GM12878 (cell line): Measurements from ENCODE around the gene MED22. TPM values are rescaled to one million over a fixed set of nuclear protein-coding genes. Genes with fewer than 3 reads are reported as not detected.
A peak's percentile ranks its signal among the peaks of the same experiment; 100 is the strongest.
"Not testable (repeated sequence)": the region's sequence is repeated elsewhere in the genome, so short reads cannot be mapped to it uniquely, and the experiment has no call there.

Experiments
- ATAC-seq: fragments of 200-7000 bp; cut with Tn5 transposase; 3 replicates; pipeline ENCODE4 v1.9.1; 2020; ENCODE audit warnings: mild to moderate bottlenecking, moderate library complexity
- BruUV-seq: library from RNA; stranded (reverse); fragments of 400-500 nt; replicated peaks from 2 replicates; lab custom pipeline; 2021; lab: Mats Ljungman, UMichigan
- CTCF ChIA-PET: fragments of 300-600 bp; sonication (Branson Sonifier 250); formaldehyde crosslinking; extraction: SDS; loops from one replicate; lab custom pipeline; 2021; ENCODE audit warnings: inconsistent platforms; lab: Yijun Ruan, JAX
- POLR2A ChIA-PET: fragments of 350-600 bp; formaldehyde crosslinking; extraction: SDS; loops from one replicate; lab custom pipeline; 2021; ENCODE audit warnings: inconsistent platforms; lab: Charles Lee
- RAD21 ChIA-PET: fragments of 300-600 bp; sonication (Branson Sonifier 250); formaldehyde crosslinking; loops from one replicate; lab custom pipeline; 2023; ENCODE audit warnings: antibody characterized with exemption; ENCODE audit not compliant: unreplicated experiment; lab: Charles Lee
- SMC1A ChIA-PET: fragments of 300-600 bp; sonication (Branson Sonifier 250); formaldehyde crosslinking; loops from one replicate; lab custom pipeline; 2023; ENCODE audit not compliant: unreplicated experiment, uncharacterized antibody; lab: Charles Lee
- DNase-seq: peaks from one replicate; pipeline ENCODE4 v3.0.0-alpha.2; 2011; ENCODE audit warnings: low read depth, low spot score
- FAIRE-seq: peaks from 3 replicates; lab custom pipeline; 2011; peaks lifted over from hg19 to GRCh38; lab: Jason Lieb, UNC
- H2AFZ ChIP-seq: 2 replicates; pipeline ENCODE4 v1.6.0; 2011; ENCODE audit warnings: low read depth, low read length, control low read depth; ENCODE audit not compliant: control insufficient read depth
- H3K27ac ChIP-seq: 2 replicates; pipeline ENCODE4 v1.5.1; 2011; ENCODE audit warnings: control low read depth; ENCODE audit not compliant: control insufficient read depth, insufficient read depth
- H3K27me3 ChIP-seq, 2 experiments: replicated peaks in 1 of 2; 2 replicates each; pipeline versions ENCODE4 v1.6.0 to v1.6.1; 2011; ENCODE audit warnings: low read length in 1 of 2; ENCODE audit not compliant: control insufficient read depth in 2 of 2, insufficient read depth in 2 of 2
- H3K36me3 ChIP-seq, 2 experiments: 2 replicates each; pipeline ENCODE4 v1.5.1; 2011; ENCODE audit warnings: low read length in 1 of 2; ENCODE audit not compliant: control insufficient read depth in 2 of 2, insufficient read depth in 2 of 2
- H3K4me1 ChIP-seq: 2 replicates; pipeline ENCODE4 v1.6.1; 2011; ENCODE audit warnings: mild to moderate bottlenecking, low read length, moderate library complexity, mixed read lengths; ENCODE audit not compliant: control insufficient read depth, insufficient read depth
- H3K4me2 ChIP-seq: 2 replicates; pipeline ENCODE4 v1.6.0; 2011; ENCODE audit warnings: control low read depth; ENCODE audit not compliant: control insufficient read depth, insufficient read depth
- H3K4me3 ChIP-seq: fragments of 200-600 bp; sonication (generic); 2 replicates; pipeline ENCODE4 v1.5.1; 2016
- H3K79me2 ChIP-seq: 2 replicates; pipeline ENCODE4 v1.6.0; 2011; ENCODE audit warnings: low read length; ENCODE audit not compliant: control insufficient read depth, insufficient read depth
- H3K9ac ChIP-seq: 2 replicates; pipeline ENCODE4 v1.8.0; 2011; ENCODE audit warnings: low read length, control low read depth, mixed read lengths; ENCODE audit not compliant: control insufficient read depth, insufficient read depth
- H3K9me3 ChIP-seq: replicated peaks from 3 replicates; pipeline ENCODE4 v1.5.1; 2011; ENCODE audit warnings: mild to moderate bottlenecking, low read length; ENCODE audit not compliant: control insufficient read depth, insufficient read depth
- H4K20me1 ChIP-seq: 2 replicates; pipeline ENCODE4 v1.6.0; 2011; ENCODE audit not compliant: control insufficient read depth, insufficient read depth
- MTA3 ChIP-seq: IDR thresholded peaks from 2 replicates; pipeline ENCODE4 v1.6.1; 2012; ENCODE audit warnings: low read length, inconsistent platforms, borderline replicate concordance
- WGBS: methylation state at CpG from one replicate; pipeline ENCODE4 v1.1.6; 2016; ENCODE audit warnings: low lambda C conversion rate; ENCODE audit not compliant: insufficient replicate concordance, insufficient coverage; ENCODE audit errors: missing lambda C conversion rate; 5-methylcytosine and 5-hydroxymethylcytosine counted together
- in situ Hi-C: fragments of 300-500 bp; cut with MboI; formaldehyde crosslinking; loops from 9 replicates; pipeline ENCODE4 v1.14.3; 2018; ENCODE audit warnings: mixed read lengths
- intact Hi-C: fragments of 100-400 bp; cut with micrococcal nuclease; formaldehyde crosslinking; loops from one replicate; pipeline ENCODE4 v1.14.2; 2022; ENCODE audit not compliant: unreplicated experiment
- polyA plus RNA-seq, 11 experiments: library from polyadenylated mRNA; depleted of rRNA in 4 of 11; unstranded in 6 of 11; stranded (reverse) in 5 of 11; fragments of >200 nt; fragmentation: Nextera tagmentation in 4 of 11; fragmentation: Illumina TruSeq in 1 of 11; extraction: Ambion mirVana in 4 of 11; extraction: Trizol in 1 of 11; gene quantifications; 1 replicate in 1 of 11; 2 replicates in 10 of 11; pipeline versions ENCODE4 v1.2.1 to v1.2.3, GENCODE V29; 2011 to 2016; ENCODE audit warnings: inconsistent platforms in 2 of 11, missing spikeins in 2 of 11, low read depth in 1 of 11
- total RNA-seq, 4 experiments: library from RNA; depleted of rRNA in 3 of 4; stranded (reverse); fragments of >200 nt in 3 of 4; fragmentation: Illumina TruSeq in 1 of 4; extraction: Trizol in 1 of 4; gene quantifications; 2 replicates each; pipeline versions ENCODE4 v1.2.1 to v1.2.3, GENCODE V29; 2013 to 2021
- TF ChIP-seq, protein P1 (sequence below), 3 experiments: IDR thresholded peaks in 2 of 3; conservative IDR thresholded peaks in 1 of 3; 2 replicates each; pipeline ENCODE4 v1.5.1; 2011; ENCODE audit warnings: low read depth in 3 of 3, low read length in 3 of 3, mild to moderate bottlenecking in 3 of 3, control low read depth in 2 of 3, moderate library complexity in 2 of 3, inconsistent platforms in 1 of 3, mixed read lengths in 1 of 3; ENCODE audit not compliant: control insufficient read depth in 2 of 3, insufficient read depth in 1 of 3; ENCODE audit errors: extremely low read depth in 1 of 3

Gene MED22
- total and polyA plus RNA-seq, 10 of the 15 experiments (the other 5 are each of a cell fraction or from before 2014, with no cell fraction given), result 1.4 to 42.1 (median 24.6) TPM

DNA sequence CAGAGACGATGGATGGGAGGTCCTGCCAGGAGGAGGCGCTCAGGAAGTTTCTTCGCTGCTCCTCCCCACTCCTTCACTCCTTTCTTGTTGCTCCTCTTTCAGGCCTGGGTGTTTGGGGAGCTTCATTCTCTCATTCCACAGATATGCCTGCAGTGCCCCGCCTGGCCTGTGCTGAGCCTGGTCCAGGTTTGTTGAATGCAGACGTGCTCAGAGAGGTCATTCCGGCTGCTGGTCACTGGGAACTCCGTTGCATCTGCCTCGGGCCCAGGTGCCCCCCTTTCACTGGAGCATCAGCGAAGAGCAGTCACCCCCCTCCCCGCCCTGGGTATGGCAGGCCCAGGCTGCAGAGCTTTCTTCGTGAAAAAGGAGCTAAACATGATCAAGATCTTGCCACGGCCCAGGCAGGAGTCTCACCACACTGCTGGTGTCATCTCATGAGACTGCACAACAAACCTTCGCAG is 27.5 kb downstream of the MED22 start:
- Histone ChIP-seq H3K4me1 (no peaks in the 10 kb centered on the region), H3K4me2 (no peak overlapping the region), H3K36me3 (no peaks in the 10 kb centered on the region), H3K27me3 (no peaks in the 10 kb centered on the region), H4K20me1 (no peaks in the 10 kb centered on the region), H3K9me3 (no peaks in the 10 kb centered on the region; the same call in 2 of the 3 replicates), H3K9ac (no peak overlapping the region), H3K4me3 (no peak overlapping the region), H3K27ac (no peak overlapping the region), H3K79me2 (no peaks in the 10 kb centered on the region), H2AFZ (no peak overlapping the region)
- WGBS, result 44% methylated on average over 13 of the region's 13 CpGs
- FAIRE-seq (no peak), DNase-seq (no peak), ATAC-seq (no peak)
- no TSS peak for BruUV-seq
- SMC1A ChIA-PET, result no interaction called here
- POLR2A ChIA-PET, result interaction anchor here (0.6 kb wide), 1 partner anchor 241 kb away, joined by 7 read pairs; no protein-coding TSS in a partner anchor
- RAD21 ChIA-PET, result interaction anchor here (0.6 kb wide), 1 partner anchor 910 kb away, joined by 3 read pairs; the partner anchor contains the start of gene CFAP77
- CTCF ChIA-PET, result interaction anchor here (0.7 kb wide), 1 partner anchor 349 kb away, joined by 3 read pairs; no protein-coding TSS in a partner anchor
- TF ChIP-seq MTA3, result no peak
- TF ChIP-seq, protein P1, sequence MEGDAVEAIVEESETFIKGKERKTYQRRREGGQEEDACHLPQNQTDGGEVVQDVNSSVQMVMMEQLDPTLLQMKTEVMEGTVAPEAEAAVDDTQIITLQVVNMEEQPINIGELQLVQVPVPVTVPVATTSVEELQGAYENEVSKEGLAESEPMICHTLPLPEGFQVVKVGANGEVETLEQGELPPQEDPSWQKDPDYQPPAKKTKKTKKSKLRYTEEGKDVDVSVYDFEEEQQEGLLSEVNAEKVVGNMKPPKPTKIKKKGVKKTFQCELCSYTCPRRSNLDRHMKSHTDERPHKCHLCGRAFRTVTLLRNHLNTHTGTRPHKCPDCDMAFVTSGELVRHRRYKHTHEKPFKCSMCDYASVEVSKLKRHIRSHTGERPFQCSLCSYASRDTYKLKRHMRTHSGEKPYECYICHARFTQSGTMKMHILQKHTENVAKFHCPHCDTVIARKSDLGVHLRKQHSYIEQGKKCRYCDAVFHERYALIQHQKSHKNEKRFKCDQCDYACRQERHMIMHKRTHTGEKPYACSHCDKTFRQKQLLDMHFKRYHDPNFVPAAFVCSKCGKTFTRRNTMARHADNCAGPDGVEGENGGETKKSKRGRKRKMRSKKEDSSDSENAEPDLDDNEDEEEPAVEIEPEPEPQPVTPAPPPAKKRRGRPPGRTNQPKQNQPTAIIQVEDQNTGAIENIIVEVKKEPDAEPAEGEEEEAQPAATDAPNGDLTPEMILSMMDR (IDR thresholded peaks at IDR 0.05 in 2 of 3, conservative IDR thresholded peaks at IDR 0.05 in 1 of 3; ENCODE audit: control insufficient read depth in 2 of 3, extremely low read depth in 1 of 3, insufficient read depth in 1 of 3, low read depth in 3 of 3, low read length in 3 of 3), result 0 out of 6 replicates have a peak, but pooled peaks of 1 of the 3 experiments have one; percentile 2
- in situ Hi-C loops (no loop called here), intact Hi-C loops (loop anchor here (10.0 kb wide), 1 partner anchor 136 kb away; no protein-coding TSS in a partner anchor)

DNA sequence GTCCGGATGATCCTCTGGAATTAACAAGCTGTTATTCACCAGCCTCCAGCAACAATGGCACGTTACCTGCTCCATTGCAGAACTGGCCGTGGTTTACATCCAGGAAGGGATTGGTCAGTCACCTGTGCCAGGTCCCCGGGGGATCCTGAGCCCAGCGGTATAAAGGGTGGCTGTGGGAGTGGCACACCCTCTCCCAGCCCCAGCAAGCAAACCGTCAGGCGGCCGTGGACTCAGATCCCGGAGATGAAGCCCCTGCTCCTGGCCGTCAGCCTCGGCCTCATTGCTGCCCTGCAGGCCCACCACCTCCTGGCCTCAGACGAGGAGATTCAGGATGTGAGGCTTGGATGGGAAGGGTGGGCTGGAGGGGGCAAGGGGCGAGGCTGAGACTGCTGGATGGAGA is 30.4 kb downstream of the MED22 start:
- POLR2A ChIA-PET, BruUV-seq, H3K4me3 ChIP-seq, DNase-seq, ATAC-seq, in situ Hi-C loops, H3K4me1 ChIP-seq, H3K79me2 ChIP-seq, H3K27ac ChIP-seq, H4K20me1 ChIP-seq, intact Hi-C loops, RAD21 ChIA-PET, FAIRE-seq, H3K36me3 ChIP-seq, CTCF ChIA-PET, H3K9me3 ChIP-seq, H2AFZ ChIP-seq, SMC1A ChIA-PET, H3K9ac ChIP-seq, H3K4me2 ChIP-seq, H3K27me3 ChIP-seq: not testable (repeated sequence)
- WGBS, result 35% methylated on average over 10 of the region's 13 CpGs
